DMS79 (cell line): ENCODE measurements around the gene MAP3K19.
"Not testable (repeated sequence)": the region's sequence is repeated elsewhere in the genome, so short reads cannot be mapped to it uniquely, and the experiment has no call there.

Experiments used
- DNase-seq: peaks from one replicate; lab custom pipeline; 2025; lab: John Stamatoyannopoulos, UW

Gene MAP3K19

GRCh38 chr2:134980639-134981038 lies 66.6 kb downstream of the MAP3K19 start:
- DNase-seq, result no peak

GRCh38 chr2:134979221-134979620 lies 68.0 kb downstream of the MAP3K19 start:
- DNase-seq, result no peak

- DNase-seq, result not testable (repeated sequence)
Observed at GRCh38 chr2:134977104-134977503, 70.1 kb downstream of the MAP3K19 start.

- no peak for DNase-seq
Observed at GRCh38 chr2:134976074-134976702, 71.1 kb downstream of the MAP3K19 start.

- no peak for DNase-seq
Observed at GRCh38 chr2:134975281-134976009, 71.8 kb downstream of the MAP3K19 start.

- DNase-seq, result no peak
Observed at GRCh38 chr2:134973241-134974138, 73.8 kb downstream of the MAP3K19 start.

GRCh38 chr2:134967166-134967565 lies 80.1 kb downstream of the MAP3K19 start:
- DNase-seq, result not testable (repeated sequence)

DNA sequence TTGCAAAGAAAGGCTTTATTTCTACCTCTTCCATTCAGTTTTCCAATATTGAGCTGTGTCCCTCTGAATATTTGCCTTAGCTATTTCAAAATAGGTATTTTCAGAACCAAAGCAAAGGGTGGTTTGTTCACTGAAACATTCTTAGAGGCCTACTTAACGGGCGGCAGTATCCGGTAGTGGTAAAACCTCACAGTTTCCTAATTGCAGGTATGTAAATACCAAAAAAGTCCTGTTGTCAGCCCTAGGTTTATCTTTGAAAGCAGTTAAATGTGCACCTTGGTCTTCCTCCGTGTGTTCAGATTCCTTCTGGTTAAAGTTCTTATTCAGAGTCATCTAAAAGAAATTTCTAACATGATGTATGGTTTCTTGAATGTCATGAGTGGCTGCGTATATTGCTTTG lies 89.8 kb downstream of the MAP3K19 start:
- DNase-seq, result no peak

- DNase-seq, result no peak
Observed at GRCh38 chr2:134955744-134956143, 91.5 kb downstream of the MAP3K19 start.

GRCh38 chr2:134954065-134954464 lies 93.2 kb downstream of the MAP3K19 start:
- no peak for DNase-seq

DNA sequence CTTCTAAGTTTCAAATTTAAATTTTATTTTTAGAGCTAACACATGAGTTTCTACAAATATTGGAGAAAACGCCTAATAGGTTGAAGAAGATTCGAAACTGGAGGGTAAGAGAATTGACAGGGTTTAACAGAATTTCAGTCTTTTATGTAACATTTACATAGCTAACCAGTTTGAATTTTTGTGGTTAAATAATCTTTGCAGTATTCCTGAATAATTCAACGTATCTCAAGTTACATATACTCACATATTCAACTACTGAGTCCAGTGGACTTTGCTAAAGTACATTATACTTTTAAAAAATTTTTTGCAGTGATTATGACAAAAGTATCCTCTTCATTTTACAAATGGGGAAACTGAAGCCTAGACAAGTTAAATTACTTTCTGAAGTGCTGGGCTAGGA lies 94.6 kb downstream of the MAP3K19 start:
- DNase-seq, result no peak

DNA sequence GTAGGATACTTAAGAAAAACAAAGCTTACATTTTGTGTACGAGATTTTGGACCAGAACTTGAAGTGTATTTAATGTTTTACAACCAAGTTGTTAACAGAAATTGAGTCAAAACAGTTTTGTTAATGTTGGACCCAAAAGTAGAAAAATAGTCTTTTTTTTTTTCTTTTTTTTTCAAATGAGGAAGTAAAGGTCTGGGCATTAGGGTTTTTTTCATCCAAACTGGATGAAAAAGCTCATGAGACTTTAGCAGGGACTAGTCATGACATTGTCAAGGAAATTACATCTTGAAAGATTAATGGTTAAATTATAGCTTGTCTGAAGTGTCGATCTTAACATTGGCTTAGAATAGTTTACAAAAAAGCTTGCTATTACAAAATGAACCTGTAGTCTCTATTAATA lies 96.4 kb downstream of the MAP3K19 start:
- DNase-seq, result no peak

GRCh38 chr2:134949981-134950708 lies 97.1 kb downstream of the MAP3K19 start:
- no peak for DNase-seq

DNA sequence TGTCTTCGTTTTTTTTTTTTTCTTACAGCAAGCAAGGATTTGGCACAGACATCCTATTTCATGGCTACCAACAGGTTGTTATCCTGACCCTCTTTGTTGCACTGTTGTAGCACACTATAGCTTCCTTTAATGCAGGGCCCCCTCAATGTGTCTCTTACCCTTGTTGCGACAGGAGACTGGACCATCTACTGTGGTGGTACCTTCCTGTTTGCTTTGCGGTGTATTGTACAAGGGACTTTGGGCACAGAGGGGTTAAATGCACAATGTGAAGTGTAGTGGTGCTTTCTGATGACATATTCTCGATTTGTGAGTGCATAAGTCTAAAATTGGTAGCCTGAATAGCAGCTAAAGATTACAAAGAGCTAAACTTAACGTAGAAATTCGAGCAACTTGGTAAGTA lies 101.2 kb downstream of the MAP3K19 start:
- DNase-seq, result no peak

DNA sequence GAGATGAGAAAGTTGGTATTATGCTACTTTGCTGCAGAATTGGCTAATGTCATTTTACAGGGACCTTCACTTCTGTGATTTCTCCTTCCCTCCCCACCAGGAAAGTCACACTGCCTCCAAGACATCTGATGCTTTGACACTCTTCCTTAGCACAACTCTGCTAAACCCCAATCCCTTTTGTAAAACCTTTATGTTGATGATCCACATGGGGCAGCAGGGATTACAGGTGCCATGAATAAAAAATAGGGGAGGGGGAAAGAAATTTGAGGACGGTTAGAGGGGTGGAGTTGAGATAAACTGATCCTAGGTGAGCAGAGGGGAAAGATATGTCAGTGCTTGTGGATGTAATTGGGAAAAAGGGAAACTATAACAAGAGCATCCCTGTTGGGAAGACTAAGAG lies 102.3 kb downstream of the MAP3K19 start:
- no peak for DNase-seq

- DNase-seq, result no peak
Observed at GRCh38 chr2:134943540-134943939, 103.7 kb downstream of the MAP3K19 start.

- no peak for DNase-seq
Observed at GRCh38 chr2:134936691-134937090, 110.6 kb downstream of the MAP3K19 start.

DNA sequence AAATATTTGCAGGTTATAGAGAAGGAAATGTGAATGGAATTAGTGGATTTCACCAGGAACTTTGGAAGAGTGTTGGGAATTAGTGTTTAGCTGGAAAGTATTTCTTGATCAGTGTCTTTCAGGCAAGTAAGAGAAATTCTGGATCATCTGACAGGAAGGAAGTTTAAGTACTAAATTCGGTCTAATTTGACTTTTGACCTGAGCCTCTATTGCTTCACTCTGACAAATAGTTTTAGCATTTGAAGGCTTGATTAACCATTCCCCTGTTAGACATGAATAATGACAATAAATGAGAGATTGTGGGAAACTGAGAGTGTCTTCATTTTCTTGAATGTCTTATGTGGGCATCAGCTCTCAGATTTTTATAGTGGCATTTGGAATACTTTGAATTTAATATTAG lies 112.6 kb downstream of the MAP3K19 start:
- DNase-seq, result no peak

DNA sequence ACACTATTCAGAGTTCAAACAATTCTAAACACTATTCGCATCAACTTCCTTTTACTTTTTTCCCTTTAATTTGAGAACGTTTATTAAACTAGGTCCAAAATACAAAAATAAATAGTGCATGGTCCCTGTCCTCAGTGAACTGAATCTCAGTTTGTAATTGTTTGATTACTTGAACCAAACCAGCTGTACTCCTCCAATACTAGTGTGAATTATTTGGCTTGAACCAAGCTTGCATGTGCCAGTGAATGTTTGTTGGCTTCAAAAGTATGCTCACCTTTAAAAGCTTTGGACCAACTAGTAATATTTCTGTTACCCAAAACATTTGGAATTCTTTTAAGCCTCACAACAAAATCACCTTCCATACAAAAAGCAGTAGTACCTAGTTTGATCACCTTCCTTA lies 113.1 kb downstream of the MAP3K19 start:
- no peak for DNase-seq

- DNase-seq, result no peak
Observed at GRCh38 chr2:134933732-134934131, 113.5 kb downstream of the MAP3K19 start.

GRCh38 chr2:134932864-134933526 lies 114.3 kb downstream of the MAP3K19 start:
- DNase-seq, result no peak

DNA sequence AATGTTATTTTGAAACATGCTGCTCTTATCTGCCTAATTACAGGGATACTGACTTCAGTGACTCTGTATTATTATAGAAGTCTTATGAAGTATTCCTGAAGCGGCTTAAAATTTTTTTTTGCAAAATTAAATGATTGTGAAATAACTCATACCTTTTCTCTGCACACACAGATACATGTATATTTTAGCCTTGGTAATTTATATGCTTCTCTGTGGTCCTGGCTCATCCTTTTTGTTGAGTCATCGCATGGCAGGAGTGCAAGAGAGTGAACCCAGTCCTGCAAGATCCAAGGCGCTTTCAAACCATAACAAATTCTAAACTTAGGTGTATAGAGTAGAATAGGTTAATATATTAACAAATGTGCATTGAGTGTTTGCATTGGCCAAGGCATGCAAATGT lies 120.1 kb downstream of the MAP3K19 start:
- no peak for DNase-seq
